Activated T-helper 1 cell treated with anti-CD3 and anti-CD28 coated beads, Interleukin-12 subunit alpha, Interleukin-12 subunit beta, Interleukin-2, Interleukin-4 antibody, amounts not matched to agents 30 ng/mL and 10 ng/mL and 1 ng/mL, durations not matched to agents 14 hours and 24 hours and 36 hours (primary cell): ENCODE measurements around the gene DNAAF9. TPM values are rescaled to one million over a fixed set of nuclear protein-coding genes. Genes with fewer than 3 reads are reported as not detected.

ENCODE experiments used
- DNase-seq: peaks from one replicate; pipeline ENCODE4 v3.0.0; 2021; ENCODE audit warnings: low spot score
- H3K27ac Mint-ChIP-seq: one replicate; pipeline ENCODE4 v1.8.0; 2021; ENCODE audit warnings: mild to moderate bottlenecking, mixed read lengths
- H3K27me3 Mint-ChIP-seq: one replicate; pipeline ENCODE4 v1.8.0; 2022; ENCODE audit warnings: mild to moderate bottlenecking, moderate library complexity, mixed read lengths; ENCODE audit not compliant: insufficient read depth
- H3K36me3 Mint-ChIP-seq: one replicate; pipeline ENCODE4 v1.8.0; 2021; ENCODE audit warnings: low read depth, mixed read lengths
- H3K4me1 Mint-ChIP-seq: one replicate; pipeline ENCODE4 v1.8.0; 2021; ENCODE audit warnings: low read depth, mixed read lengths
- H3K4me3 Mint-ChIP-seq: one replicate; pipeline ENCODE4 v1.8.0; 2021; ENCODE audit warnings: mild to moderate bottlenecking, moderate library complexity, mixed read lengths
- H3K9me3 Mint-ChIP-seq: one replicate; pipeline ENCODE4 v1.8.0; 2021; ENCODE audit warnings: mixed read lengths
- intact Hi-C: fragments of 100-400 bp; cut with micrococcal nuclease; formaldehyde crosslinking; loops from one replicate; pipeline ENCODE4 v1.15.1; 2024
- total RNA-seq: library from RNA; stranded (reverse); gene quantifications from 2 replicates; pipeline ENCODE4 v1.2.3, GENCODE V29; 2022

DNAAF9 gene
- total RNA-seq, 1 donor from 2014 or later, result 0.78 TPM

GRCh38 chr20:3406481-3407039 is 909 bp downstream of the DNAAF9 start:
- Mint-ChIP-seq H3K4me1 (peaks cover 32% of the 10 kb centered on the region), H3K4me3 (peak overlapping the region; percentile 86), H3K27ac (peak overlapping the region; percentile 73), H3K36me3 (peaks cover 2% of the 10 kb centered on the region), H3K27me3 (peaks cover 19% of the 10 kb centered on the region), H3K9me3 (no peaks in the 10 kb centered on the region)
- no peak for DNase-seq
- intact Hi-C loops, result loop anchor here (10.0 kb wide), 1 partner anchor 1742 kb away; no protein-coding TSS in a partner anchor

DNA sequence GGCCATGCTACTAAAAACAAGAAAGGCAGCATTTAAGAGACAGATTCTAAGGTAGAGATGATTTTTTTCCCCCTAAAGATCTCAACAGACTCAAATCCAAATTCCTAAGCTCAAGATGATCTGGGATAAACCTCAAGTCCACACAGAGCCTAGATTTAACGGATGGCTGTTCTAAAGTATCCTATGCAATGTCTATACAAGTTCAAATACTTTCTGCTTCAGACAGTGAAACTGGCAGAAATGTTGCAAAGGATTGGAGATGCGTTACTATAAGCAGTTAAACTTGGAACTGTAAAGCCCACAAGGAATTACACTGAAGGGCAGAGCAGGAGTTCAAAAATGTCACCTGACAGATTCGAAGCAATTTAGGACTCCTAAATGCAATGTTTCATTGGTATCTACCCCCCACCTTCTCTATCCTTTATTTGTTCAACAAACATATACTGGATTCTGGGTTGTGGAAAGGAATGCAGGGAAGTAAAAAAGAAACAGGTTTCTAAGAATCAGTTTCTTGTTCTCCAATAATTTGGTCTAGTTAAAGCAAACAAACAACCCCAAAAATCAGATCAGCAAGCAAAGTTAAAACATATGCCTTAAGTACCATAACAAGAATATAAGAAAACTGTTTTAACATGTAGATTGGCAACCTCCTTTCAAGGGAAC is 1.6 kb downstream of the DNAAF9 start:
- Mint-ChIP-seq H3K27me3 (peaks cover 19% of the 10 kb centered on the region), H3K4me3 (peak overlapping the region; percentile 86), H3K36me3 (peaks cover 2% of the 10 kb centered on the region), H3K9me3 (no peaks in the 10 kb centered on the region), H3K27ac (no peak overlapping the region), H3K4me1 (peaks cover 32% of the 10 kb centered on the region)
- no peak for DNase-seq
- intact Hi-C loops, result loop anchor here (10.0 kb wide), 1 partner anchor 1741 kb away; no protein-coding TSS in a partner anchor

DNA sequence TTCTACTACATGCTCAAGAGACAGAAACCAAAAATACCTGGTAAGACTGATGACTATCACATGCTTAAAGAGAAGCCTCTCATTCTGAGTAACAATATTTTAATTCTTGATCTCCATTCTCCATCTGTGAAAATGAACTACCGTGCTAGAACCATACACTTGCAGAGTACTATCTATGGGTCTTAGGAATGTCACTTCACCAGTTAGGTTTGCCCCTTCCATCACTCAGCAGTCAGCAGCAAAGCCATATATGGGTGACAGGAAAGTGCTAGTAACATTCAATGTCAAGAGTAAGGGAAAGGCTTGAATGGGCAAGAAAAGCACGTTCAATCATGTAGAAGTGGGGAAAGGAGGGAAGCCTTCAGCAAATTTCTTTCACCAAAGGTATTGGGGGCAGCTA is 2.3 kb downstream of the DNAAF9 start:
- H3K4me1 Mint-ChIP-seq, result peaks cover 32% of the 10 kb centered on the region
- H3K27ac Mint-ChIP-seq, result no peak overlapping the region
- peaks cover 2% of the 10 kb centered on the region for H3K36me3 Mint-ChIP-seq
- intact Hi-C loops, result loop anchor here (10.0 kb wide), 1 partner anchor 1740 kb away; no protein-coding TSS in a partner anchor
- peaks cover 19% of the 10 kb centered on the region for H3K27me3 Mint-ChIP-seq
- H3K9me3 Mint-ChIP-seq, result no peaks in the 10 kb centered on the region
- DNase-seq, result no peak
- H3K4me3 Mint-ChIP-seq, result peak overlapping the region; percentile 17

DNA sequence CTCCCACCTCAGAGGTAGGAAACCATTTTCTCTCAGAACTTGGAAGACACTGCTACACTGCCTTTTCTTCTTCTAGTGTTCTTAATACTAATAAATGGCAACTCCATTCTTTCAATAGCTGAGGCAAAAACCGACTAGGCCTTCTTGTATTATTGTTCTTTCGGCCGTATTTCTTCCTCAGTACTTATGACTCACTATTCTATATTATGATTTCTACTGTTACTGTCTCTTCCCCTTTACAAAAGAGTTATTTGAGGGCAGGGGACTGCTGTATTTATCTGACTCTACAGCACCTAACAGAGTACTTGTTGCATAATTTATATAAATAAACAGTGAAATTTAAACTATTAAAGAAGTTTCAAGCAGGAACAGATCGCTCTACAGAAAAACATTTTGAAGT is 3.1 kb downstream of the DNAAF9 start:
- peaks cover 2% of the 10 kb centered on the region for H3K36me3 Mint-ChIP-seq
- intact Hi-C loops, result loop anchor here (10.0 kb wide), 1 partner anchor 1740 kb away; no protein-coding TSS in a partner anchor

GRCh38 chr20:3403741-3404140 is 3.7 kb downstream of the DNAAF9 start:
- no peak overlapping the region for H3K4me3 Mint-ChIP-seq
- H3K4me1 Mint-ChIP-seq, result peaks cover 30% of the 10 kb centered on the region
- intact Hi-C loops, result loop anchor here (10.0 kb wide), 1 partner anchor 1739 kb away; no protein-coding TSS in a partner anchor
- peaks cover 2% of the 10 kb centered on the region for H3K36me3 Mint-ChIP-seq
- no peaks in the 10 kb centered on the region for H3K9me3 Mint-ChIP-seq
- no peak overlapping the region for H3K27ac Mint-ChIP-seq
- peaks cover 19% of the 10 kb centered on the region for H3K27me3 Mint-ChIP-seq
- DNase-seq, result no peak

More for the DNA sequence above, 3.1 kb downstream of the DNAAF9 start:
- Mint-ChIP-seq H3K4me3 (no peak overlapping the region), H3K4me1 (peaks cover 32% of the 10 kb centered on the region), H3K9me3 (no peaks in the 10 kb centered on the region), H3K27me3 (peaks cover 19% of the 10 kb centered on the region), H3K27ac (no peak overlapping the region)
- no peak for DNase-seq

GRCh38 chr20:3402453-3402852 is 5.0 kb downstream of the DNAAF9 start:
- intact Hi-C loops, result loop anchor here (10.0 kb wide), 1 partner anchor 1738 kb away; no protein-coding TSS in a partner anchor
- peaks cover 21% of the 10 kb centered on the region for H3K4me1 Mint-ChIP-seq
- peaks cover 2% of the 10 kb centered on the region for H3K36me3 Mint-ChIP-seq
- DNase-seq, result no peak
- H3K27ac Mint-ChIP-seq, result no peak overlapping the region
- peaks cover 18% of the 10 kb centered on the region for H3K27me3 Mint-ChIP-seq
- no peak overlapping the region for H3K4me3 Mint-ChIP-seq
- H3K9me3 Mint-ChIP-seq, result no peaks in the 10 kb centered on the region

DNA sequence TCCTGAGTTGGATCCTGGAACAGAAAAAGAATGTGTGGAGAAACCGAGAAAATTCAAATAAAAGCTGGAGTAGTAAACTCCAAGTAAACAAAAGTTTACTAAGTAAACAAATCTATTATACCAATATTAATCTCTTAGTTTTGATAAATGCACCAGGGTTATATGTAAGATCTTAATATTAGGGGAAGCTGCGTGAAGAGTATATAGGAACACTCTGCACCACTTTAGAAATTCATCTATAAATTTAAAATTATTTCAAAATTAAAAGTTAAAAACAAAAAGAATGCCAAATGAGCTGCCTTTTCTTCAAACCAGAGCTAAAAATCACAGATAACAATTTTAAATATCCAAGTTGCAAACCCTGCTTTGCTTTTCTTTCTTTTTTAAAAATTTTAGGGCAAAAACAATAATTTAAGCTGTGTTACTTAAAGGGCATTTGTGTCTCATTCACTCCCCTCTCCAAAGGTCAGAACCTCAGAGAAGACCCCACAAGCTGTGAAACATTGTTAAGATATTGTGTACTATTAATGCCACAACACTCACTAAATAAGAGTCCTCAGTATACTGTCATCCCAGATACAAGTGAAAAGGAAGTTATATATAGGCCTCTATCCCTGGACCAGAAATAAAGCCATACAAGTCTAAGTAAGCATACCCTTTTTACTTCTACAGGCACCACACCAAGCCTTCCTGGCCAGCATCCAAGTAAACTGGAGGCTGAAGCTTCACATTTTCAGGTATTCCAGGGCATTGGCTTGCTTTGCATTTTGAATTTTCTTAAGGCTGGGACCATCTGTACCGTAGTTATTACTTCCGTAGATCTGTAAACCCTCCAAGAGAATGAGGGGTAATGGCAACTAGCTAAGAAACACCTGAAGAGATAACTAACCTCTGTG is 7.0 kb downstream of the DNAAF9 start:
- H3K27me3 Mint-ChIP-seq, result peaks cover 8% of the 10 kb centered on the region
- peaks cover 4% of the 10 kb centered on the region for H3K36me3 Mint-ChIP-seq
- no peak overlapping the region for H3K27ac Mint-ChIP-seq
- intact Hi-C loops, result loop anchor here (10.0 kb wide), 1 partner anchor 1736 kb away; no protein-coding TSS in a partner anchor
- peaks cover 7% of the 10 kb centered on the region for H3K4me1 Mint-ChIP-seq
- no peak overlapping the region for H3K4me3 Mint-ChIP-seq
- no peak for DNase-seq
- H3K9me3 Mint-ChIP-seq, result peaks cover 10% of the 10 kb centered on the region

DNA sequence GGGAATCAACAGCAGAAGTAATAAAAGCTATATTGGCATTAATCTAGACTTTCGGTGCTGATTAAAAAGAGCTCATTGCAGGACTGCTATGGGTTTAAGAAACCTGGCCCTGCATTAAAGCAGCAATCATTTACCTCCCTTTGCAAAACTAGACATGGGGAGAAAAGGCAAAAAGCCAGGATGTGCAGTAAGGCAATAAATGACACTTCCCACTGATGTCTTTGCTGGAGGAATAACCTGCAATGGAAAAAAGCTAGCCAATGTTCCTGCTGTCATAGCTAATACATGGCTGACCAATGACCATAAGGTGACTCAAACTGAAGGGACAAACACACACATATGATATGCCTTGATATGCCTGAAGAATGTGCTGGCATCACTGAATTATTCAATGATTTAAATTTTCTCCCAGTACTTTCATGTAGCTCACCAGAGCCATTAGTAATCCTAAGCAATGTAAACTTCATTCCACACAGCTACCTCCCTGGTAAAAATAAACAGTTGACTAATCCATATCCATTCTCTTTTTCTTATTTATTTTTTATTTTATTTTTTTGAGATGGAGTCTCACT is 8.7 kb downstream of the DNAAF9 start:
- no peaks in the 10 kb centered on the region for H3K4me1 Mint-ChIP-seq
- peaks cover 4% of the 10 kb centered on the region for H3K36me3 Mint-ChIP-seq
- no peak for DNase-seq
- H3K4me3 Mint-ChIP-seq, result no peak overlapping the region
- H3K27me3 Mint-ChIP-seq, result no peaks in the 10 kb centered on the region
- H3K27ac Mint-ChIP-seq, result no peak overlapping the region
- H3K9me3 Mint-ChIP-seq, result peaks cover 10% of the 10 kb centered on the region
- intact Hi-C loops, result no loop called here

GRCh38 chr20:3396492-3396891 is 11.0 kb downstream of the DNAAF9 start:
- no peaks in the 10 kb centered on the region for H3K4me1 Mint-ChIP-seq
- no peaks in the 10 kb centered on the region for H3K27me3 Mint-ChIP-seq
- no peak overlapping the region for H3K4me3 Mint-ChIP-seq
- no peak overlapping the region for H3K27ac Mint-ChIP-seq
- intact Hi-C loops, result no loop called here
- peaks cover 10% of the 10 kb centered on the region for H3K9me3 Mint-ChIP-seq
- peaks cover 2% of the 10 kb centered on the region for H3K36me3 Mint-ChIP-seq
- DNase-seq, result no peak

- DNase-seq, result no peak
- Mint-ChIP-seq H3K9me3 (peaks cover 10% of the 10 kb centered on the region), H3K4me1 (no peaks in the 10 kb centered on the region), H3K4me3 (no peak overlapping the region), H3K27ac (no peak overlapping the region), H3K36me3 (peaks cover 2% of the 10 kb centered on the region), H3K27me3 (no peaks in the 10 kb centered on the region)
- intact Hi-C loops, result no loop called here
Observed at GRCh38 chr20:3392756-3393155, 14.7 kb downstream of the DNAAF9 start.

DNA sequence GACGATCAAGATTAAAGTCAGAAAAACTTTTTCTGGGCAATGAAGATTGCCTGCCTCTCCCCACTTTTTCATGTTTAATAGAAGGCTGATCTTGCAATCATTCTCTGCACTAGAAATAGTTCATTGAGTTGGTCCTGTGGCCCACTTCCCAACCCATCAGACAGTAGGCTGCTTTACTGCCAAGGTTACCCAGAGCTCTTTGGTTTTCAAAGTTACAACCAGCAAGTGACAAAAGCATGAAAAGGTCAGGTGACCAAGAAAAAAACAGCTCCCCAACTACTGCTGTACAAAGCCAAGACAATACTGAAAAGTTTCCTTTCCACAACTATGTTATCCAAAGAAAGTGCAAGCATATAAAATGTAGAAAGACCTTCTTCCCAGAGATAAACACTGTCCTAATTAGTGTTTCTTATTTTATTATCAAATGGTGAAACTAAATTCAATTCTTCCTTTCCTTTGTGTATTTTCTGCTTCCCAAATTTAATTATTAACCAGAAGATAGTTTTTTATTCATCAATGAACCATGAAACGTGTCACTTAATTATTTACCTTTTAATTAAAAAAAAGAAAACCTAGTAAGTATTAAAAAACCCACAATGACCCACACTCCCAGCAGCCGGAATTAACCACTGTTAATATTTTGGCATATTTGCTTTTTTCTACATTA is 16.6 kb downstream of the DNAAF9 start:
- no peak for DNase-seq
- intact Hi-C loops, result no loop called here
- Mint-ChIP-seq H3K27ac (no peak overlapping the region), H3K9me3 (peaks cover 2% of the 10 kb centered on the region), H3K27me3 (no peaks in the 10 kb centered on the region), H3K4me1 (no peaks in the 10 kb centered on the region), H3K36me3 (no peaks in the 10 kb centered on the region), H3K4me3 (no peak overlapping the region)

DNA sequence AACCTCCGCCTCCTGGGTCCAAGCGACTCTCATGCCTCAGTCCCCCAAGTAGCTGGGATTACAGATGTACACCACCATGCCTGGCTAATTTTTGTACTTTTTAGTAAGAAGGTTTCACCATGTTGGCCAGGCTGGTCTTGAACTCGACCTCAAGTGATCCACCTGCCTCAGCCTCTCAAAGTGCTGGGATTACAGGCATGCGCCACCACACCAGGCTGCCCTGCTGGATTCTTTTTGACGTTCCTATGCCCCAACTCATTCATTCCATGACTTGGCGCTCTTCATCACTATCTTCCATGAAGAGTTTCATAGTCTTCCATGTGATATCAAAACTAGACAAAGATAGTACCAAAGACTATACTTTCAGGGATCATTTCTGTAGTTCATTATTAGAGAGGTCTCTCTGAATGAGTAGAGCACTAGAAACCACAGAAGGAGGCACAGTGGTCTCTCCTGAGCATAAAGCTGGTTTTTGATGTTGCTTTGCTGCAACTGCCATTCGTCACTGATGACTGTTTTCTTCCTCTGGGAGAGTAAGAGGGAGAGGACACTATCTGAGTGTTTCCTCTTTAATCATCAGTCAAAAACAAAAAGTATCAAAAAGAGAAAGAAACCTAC is 23.5 kb downstream of the DNAAF9 start:
- no peak for DNase-seq
- H3K9me3 Mint-ChIP-seq, result peaks cover 8% of the 10 kb centered on the region
- peak overlapping the region; percentile 12 for H3K4me3 Mint-ChIP-seq
- peak overlapping the region; percentile 49 for H3K27ac Mint-ChIP-seq
- H3K4me1 Mint-ChIP-seq, result peaks cover 17% of the 10 kb centered on the region
- intact Hi-C loops, result loop anchor here (1.0 kb wide), 2 partner anchors 24 to 36 kb away; no protein-coding TSS in a partner anchor
- H3K36me3 Mint-ChIP-seq, result peaks cover 2% of the 10 kb centered on the region
- H3K27me3 Mint-ChIP-seq, result no peaks in the 10 kb centered on the region
